Neural progenitor cell (in vitro differentiated cells): ENCODE results near the gene CHCHD6.

ENCODE experiments used
- CTCF ChIP-seq: fragments of 200-600 bp; sonication (generic); IDR thresholded peaks from 2 replicates; pipeline ENCODE4 v1.5.1; 2017; ENCODE audit warnings: antibody characterized with exemption, mild to moderate bottlenecking
- EZH2 ChIP-seq: fragments of 200-600 bp; sonication (generic); IDR thresholded peaks from 2 replicates; pipeline ENCODE4 v1.6.1; 2017; ENCODE audit warnings: antibody characterized with exemption, mild to moderate bottlenecking, moderate library complexity
- EZH2phosphoT487 ChIP-seq: fragments of 200-600 bp; sonication (generic); IDR thresholded peaks from 2 replicates; pipeline ENCODE4 v1.6.1; 2017; ENCODE audit warnings: antibody characterized with exemption

- no peak for TF ChIP-seq EZH2phosphoT487
- TF ChIP-seq CTCF: no peak
- TF ChIP-seq EZH2: no peak
Observed at GRCh38 chr3:126925411-126926171, 221.6 kb downstream of the CHCHD6 start.
